Breast epithelium (tissue), 4 donors: ENCODE data around the gene NABP2. TPM values are rescaled to one million over a fixed set of nuclear protein-coding genes. Genes with fewer than 3 reads are reported as not detected.
"Not testable (repeated sequence)": the region's sequence is repeated elsewhere in the genome, so short reads cannot be mapped to it uniquely, and the experiment has no call there.

Source experiments
- DNase-seq, 2 donors: peaks; one replicate each; pipeline ENCODE4 v3.0.0-alpha.2; 2019; ENCODE audit warnings: low spot score in 2 of 2
- H3K27ac ChIP-seq, 2 donors: fragments of 200-600 bp; sonication (generic) in 1 of 2; one replicate each; pipeline ENCODE4 v1.5.1; 2016 to 2019; ENCODE audit warnings: mild to moderate bottlenecking in 1 of 2
- H3K27me3 ChIP-seq, 2 donors: fragments of 200-600 bp; sonication (generic) in 1 of 2; one replicate each; pipeline versions ENCODE4 v1.5.1 to v1.6.0; 2017 to 2019; ENCODE audit warnings: control low read depth in 1 of 2, mild to moderate bottlenecking in 1 of 2
- H3K36me3 ChIP-seq: fragments of 200-600 bp; one replicate; pipeline ENCODE4 v1.5.1; 2019
- H3K4me1 ChIP-seq, 2 donors: fragments of 200-600 bp; sonication (generic); one replicate each; pipeline ENCODE4 v1.5.1; 2016 to 2019; ENCODE audit warnings: control low read depth in 1 of 2
- H3K4me3 ChIP-seq, 3 donors: fragments of 200-600 bp; sonication (generic); 1 replicate in 2 of 3; 2 replicates in 1 of 3; pipeline ENCODE4 v1.5.1; 2016 to 2019; ENCODE audit warnings: mild to moderate bottlenecking in 3 of 3, moderate library complexity in 2 of 3
- H3K9me3 ChIP-seq, 2 donors: fragments of 200-600 bp; sonication (generic) in 1 of 2; one replicate each; pipeline ENCODE4 v1.5.1; 2016 to 2019; ENCODE audit warnings: control low read depth in 1 of 2
- POLR2A ChIP-seq: fragments of 450-650 bp; IDR thresholded peaks from one replicate; pipeline ENCODE4 v1.6.1; 2016; ENCODE audit warnings: antibody characterized with exemption, mild to moderate bottlenecking, moderate library complexity
- POLR2AphosphoS5 ChIP-seq, 3 donors: sonication (generic); formaldehyde crosslinking; IDR thresholded peaks; one replicate each; pipeline ENCODE4 v1.6.1; 2017; ENCODE audit warnings: antibody characterized with exemption in 3 of 3
- intact Hi-C: fragments of 100-400 bp; cut with DNase I; formaldehyde crosslinking; loops from one replicate; pipeline ENCODE4 v1.15.1; 2023; ENCODE audit warnings: low total_unique reads
- total RNA-seq, 3 donors: library from RNA; depleted of rRNA; stranded (reverse); fragments of >200 nt; gene quantifications; one replicate each; pipeline ENCODE4 v1.1.0, GENCODE V29; 2016
- TF ChIP-seq, protein P1 (sequence below), 3 donors: fragments of 450-650 bp; IDR thresholded peaks; one replicate each; pipeline ENCODE4 v1.5.1; 2016 to 2017; ENCODE audit warnings: antibody characterized with exemption in 3 of 3, mild to moderate bottlenecking in 3 of 3, moderate library complexity in 3 of 3

The NABP2 gene
- total RNA-seq, 3 donors from 2014 or later: 24.7 to 31.2 (median 27.5) TPM

DNA sequence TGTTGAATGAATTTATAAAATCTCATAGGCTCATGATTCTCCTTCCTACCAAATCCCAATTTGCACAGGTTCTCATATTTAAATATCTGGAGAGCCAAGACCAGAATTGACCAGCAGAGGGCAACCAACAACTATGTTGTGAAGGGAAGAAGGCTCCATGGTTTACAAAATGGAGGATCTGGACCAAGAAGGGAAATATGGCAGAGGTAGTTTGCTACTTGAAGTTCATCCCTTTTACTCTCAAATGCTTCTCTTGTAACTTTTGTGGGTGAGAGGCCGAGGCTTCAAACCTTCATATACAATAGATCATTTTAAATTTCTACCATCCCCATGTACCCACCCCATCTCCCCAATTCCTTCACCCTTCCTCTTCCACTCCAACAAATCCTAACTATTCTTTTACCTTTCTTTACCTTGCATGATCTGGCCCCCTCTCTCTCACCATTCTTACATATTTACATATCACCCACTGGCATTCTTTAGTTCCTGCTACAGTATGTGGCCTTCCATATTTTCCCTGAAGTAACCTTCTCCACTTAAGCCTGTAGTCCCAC, 31.0 kb upstream of the NABP2 start:
- Histone ChIP-seq H3K36me3 (no peaks in the 10 kb centered on the region), H3K27me3 (no peaks in the 10 kb centered on the region), H3K27ac (no peak overlapping the region), H3K4me1 (peaks cover 0 to 3% of the 10 kb centered on the region in 2 donors), H3K4me3 (no peak overlapping the region), H3K9me3 (no peaks in the 10 kb centered on the region)
- DNase-seq: peak in 1 of 2 donors; percentile 72
- intact Hi-C loops: no loop called here
- TF ChIP-seq, protein P1, sequence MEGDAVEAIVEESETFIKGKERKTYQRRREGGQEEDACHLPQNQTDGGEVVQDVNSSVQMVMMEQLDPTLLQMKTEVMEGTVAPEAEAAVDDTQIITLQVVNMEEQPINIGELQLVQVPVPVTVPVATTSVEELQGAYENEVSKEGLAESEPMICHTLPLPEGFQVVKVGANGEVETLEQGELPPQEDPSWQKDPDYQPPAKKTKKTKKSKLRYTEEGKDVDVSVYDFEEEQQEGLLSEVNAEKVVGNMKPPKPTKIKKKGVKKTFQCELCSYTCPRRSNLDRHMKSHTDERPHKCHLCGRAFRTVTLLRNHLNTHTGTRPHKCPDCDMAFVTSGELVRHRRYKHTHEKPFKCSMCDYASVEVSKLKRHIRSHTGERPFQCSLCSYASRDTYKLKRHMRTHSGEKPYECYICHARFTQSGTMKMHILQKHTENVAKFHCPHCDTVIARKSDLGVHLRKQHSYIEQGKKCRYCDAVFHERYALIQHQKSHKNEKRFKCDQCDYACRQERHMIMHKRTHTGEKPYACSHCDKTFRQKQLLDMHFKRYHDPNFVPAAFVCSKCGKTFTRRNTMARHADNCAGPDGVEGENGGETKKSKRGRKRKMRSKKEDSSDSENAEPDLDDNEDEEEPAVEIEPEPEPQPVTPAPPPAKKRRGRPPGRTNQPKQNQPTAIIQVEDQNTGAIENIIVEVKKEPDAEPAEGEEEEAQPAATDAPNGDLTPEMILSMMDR (IDR thresholded peaks at IDR 0.05): peak; percentile 76 to 86 (median 80)
- TF ChIP-seq POLR2AphosphoS5 (IDR thresholded peaks at IDR 0.05): peak in 1 of 3 donors; percentile 21
- TF ChIP-seq POLR2A: no peak

DNA sequence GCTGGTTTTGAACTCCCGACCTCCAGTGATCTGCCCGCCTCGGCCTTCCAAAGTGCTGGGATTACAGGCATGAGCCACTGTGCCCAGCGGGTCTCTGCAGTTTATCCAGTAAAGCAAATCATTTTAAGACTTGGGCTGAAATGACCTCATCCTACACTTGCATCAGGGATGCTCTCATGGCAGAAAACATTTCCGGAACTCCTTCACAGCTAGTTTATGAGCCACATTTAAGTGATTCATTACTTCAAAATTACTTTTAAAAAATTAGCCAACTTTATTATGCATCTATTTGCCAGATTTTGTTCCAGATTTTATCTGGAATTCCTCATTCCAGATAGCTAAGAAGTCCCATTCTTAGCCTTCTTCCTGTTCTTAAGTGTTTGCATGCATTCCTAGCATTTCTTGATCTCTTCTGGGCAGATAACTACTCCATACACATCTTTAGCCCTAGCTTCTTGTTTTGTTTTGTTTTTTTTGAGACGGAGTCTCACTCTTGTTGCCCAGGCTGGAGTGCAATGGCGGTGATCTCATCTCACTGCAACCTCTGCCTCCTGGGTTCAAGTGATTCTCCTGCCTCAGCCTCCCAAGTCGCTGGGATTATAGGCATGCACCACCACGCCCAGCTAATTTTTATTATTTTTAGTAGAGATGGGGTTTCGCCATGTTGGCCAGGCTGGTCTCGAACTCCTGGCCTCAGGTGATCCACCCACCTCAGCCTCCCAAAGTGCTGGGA, 27.2 kb upstream of the NABP2 start:
- H3K4me1 ChIP-seq, intact Hi-C loops, H3K4me3 ChIP-seq, H3K36me3 ChIP-seq, H3K27me3 ChIP-seq, H3K9me3 ChIP-seq, DNase-seq: not testable (repeated sequence)
- H3K27ac ChIP-seq: peak overlapping the region in 1 of 2 donors; percentile 26

DNA sequence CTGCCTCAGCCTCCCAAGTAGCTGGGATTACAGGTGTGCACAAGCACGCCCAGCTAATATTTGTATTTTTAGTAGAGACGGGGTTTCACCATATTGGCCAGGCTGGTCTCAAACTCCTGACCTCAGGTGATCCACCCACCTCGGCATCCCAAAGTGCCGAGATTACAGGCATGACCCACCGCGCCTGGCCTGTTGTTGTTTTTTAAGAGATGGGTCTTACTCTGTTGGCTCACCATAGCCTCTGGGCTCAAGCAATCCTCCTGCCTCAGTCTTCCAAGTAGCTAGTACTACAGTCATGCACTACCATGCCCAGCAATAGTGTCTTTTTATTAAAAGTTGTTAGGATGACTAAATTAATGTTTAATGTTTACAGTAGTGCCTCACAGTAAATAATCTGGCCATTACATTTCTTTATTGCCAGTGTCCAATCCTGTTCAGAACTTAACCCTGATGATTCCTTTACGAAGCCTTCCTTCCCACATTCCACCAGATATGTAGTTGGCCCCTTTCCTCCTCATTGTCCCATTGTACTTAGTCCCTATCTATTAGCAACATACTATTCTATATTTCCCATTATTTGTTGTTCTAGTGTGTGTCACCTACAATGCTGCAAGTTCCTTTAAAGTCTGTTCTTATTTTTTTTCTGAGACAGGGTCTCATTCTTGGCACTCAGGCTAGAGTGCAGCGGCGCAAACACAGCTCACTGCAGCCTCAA, 26.1 kb upstream of the NABP2 start:
- no peak for TF ChIP-seq POLR2AphosphoS5 (IDR thresholded peaks at IDR 0.05)
- no peak for TF ChIP-seq POLR2A
- TF ChIP-seq, protein P1 (IDR thresholded peaks at IDR 0.05): no peak
- no peak overlapping the region for H3K27ac ChIP-seq
- no peaks in the 10 kb centered on the region for H3K9me3 ChIP-seq
- intact Hi-C loops: no loop called here
- no peak overlapping the region for H3K4me3 ChIP-seq
- no peaks in the 10 kb centered on the region for H3K36me3 ChIP-seq
- no peaks in the 10 kb centered on the region for H3K27me3 ChIP-seq
- DNase-seq: no peak
- no peaks in the 10 kb centered on the region for H3K4me1 ChIP-seq

DNA sequence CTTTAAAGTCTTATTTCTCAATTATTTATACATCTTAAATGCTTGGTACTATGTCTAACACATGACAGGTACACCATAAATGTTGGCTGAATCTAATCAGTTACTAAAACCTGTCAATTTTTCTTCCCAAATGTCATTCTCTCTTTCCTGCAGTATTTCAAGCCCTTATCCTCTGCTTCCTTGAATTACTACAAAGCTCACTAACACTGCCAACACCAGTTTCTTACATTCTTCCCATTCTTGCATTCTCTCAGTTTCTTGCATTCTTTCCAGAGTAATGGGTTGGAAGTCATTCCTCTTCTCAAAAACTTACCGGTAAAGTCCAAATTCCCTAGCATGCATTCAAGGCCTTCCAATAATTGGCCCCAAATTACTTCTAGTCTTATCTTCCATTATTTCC, 25.3 kb upstream of the NABP2 start:
- intact Hi-C loops: no loop called here
- H3K4me1 ChIP-seq: no peaks in the 10 kb centered on the region
- H3K27me3 ChIP-seq: no peaks in the 10 kb centered on the region
- no peaks in the 10 kb centered on the region for H3K9me3 ChIP-seq
- TF ChIP-seq POLR2AphosphoS5 (IDR thresholded peaks at IDR 0.05): no peak
- TF ChIP-seq, protein P1 (IDR thresholded peaks at IDR 0.05): no peak
- no peak for TF ChIP-seq POLR2A
- H3K27ac ChIP-seq: no peak overlapping the region
- DNase-seq: no peak
- H3K4me3 ChIP-seq: no peak overlapping the region
- H3K36me3 ChIP-seq: no peaks in the 10 kb centered on the region

DNA sequence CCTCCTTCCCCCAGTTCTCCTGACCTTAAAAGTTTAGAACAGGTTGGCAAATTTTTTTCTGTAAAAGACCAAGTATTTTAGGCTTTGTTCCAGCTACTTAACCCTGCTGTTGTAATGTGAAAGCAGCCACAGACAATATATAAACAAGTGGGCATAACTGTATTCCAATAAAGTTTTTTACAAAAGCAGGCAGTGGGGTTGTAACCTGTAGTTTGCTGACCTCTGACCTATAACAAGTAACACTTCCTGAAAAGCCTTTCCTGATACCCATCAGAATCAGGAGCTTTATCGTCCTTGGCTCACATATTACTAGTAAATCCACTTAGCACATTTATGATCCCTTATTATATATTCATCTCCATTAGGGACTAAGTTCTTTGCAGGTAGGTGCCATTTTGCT, 21.8 kb upstream of the NABP2 start:
- Histone ChIP-seq H3K27ac (no peak overlapping the region), H3K9me3 (no peaks in the 10 kb centered on the region), H3K4me1 (no peaks in the 10 kb centered on the region), H3K27me3 (no peaks in the 10 kb centered on the region), H3K36me3 (no peaks in the 10 kb centered on the region), H3K4me3 (no peak overlapping the region)
- TF ChIP-seq, protein P1 (IDR thresholded peaks at IDR 0.05): no peak
- no peak for TF ChIP-seq POLR2A
- no peak for TF ChIP-seq POLR2AphosphoS5 (IDR thresholded peaks at IDR 0.05)
- DNase-seq: no peak
- intact Hi-C loops: no loop called here
